ENCODE data around the gene MUC5AC. TPM values are rescaled to one million over a fixed set of nuclear protein-coding genes. Genes with fewer than 3 reads are reported as not detected.
"Not testable (repeated sequence)": the region's sequence is repeated elsewhere in the genome, so short reads cannot be mapped to it uniquely, and the experiment has no call there.

Gene MUC5AC
- total RNA-seq, 2 experiments from 2014 or later: not detected

DNA sequence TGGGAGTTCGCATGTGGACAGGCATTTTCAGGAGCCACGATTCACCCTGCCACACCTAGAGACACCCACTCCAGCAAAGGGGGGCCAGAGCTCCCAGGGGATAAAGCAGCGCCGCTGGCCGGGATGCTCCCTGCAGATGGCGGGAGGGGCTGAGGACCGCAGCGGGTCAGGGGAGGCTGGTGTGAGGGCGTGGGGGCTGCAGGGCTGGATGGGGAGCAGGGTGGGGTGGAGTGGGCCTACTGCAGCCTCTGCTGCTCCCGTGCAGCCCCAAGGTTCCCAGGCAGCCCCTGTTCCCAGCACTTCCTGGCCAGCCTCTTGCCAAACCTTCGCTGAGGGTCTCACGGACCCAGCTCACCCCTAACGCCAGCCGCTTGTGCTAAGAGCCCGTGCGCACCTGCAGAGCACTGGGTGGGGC is 78.2 kb downstream of the MUC5AC start:
- ChIA-PET CTCF (no interaction called here), POLR2A (no interaction called here)
- H3K4me1 Mint-ChIP-seq (ENCODE audit: low read depth): no peaks in the 10 kb centered on the region
- ATAC-seq: no peak
- H3K9me3 Mint-ChIP-seq (ENCODE audit: insufficient read depth): no peaks in the 10 kb centered on the region
- no peaks in the 10 kb centered on the region for H3K27me3 Mint-ChIP-seq (ENCODE audit: low read depth)
- DNase-seq: no peak
- no peaks in the 10 kb centered on the region for H3K36me3 Mint-ChIP-seq (ENCODE audit: low read depth)
- H3K27ac Mint-ChIP-seq: no peak overlapping the region
- H3K4me3 Mint-ChIP-seq: no peak overlapping the region

DNA sequence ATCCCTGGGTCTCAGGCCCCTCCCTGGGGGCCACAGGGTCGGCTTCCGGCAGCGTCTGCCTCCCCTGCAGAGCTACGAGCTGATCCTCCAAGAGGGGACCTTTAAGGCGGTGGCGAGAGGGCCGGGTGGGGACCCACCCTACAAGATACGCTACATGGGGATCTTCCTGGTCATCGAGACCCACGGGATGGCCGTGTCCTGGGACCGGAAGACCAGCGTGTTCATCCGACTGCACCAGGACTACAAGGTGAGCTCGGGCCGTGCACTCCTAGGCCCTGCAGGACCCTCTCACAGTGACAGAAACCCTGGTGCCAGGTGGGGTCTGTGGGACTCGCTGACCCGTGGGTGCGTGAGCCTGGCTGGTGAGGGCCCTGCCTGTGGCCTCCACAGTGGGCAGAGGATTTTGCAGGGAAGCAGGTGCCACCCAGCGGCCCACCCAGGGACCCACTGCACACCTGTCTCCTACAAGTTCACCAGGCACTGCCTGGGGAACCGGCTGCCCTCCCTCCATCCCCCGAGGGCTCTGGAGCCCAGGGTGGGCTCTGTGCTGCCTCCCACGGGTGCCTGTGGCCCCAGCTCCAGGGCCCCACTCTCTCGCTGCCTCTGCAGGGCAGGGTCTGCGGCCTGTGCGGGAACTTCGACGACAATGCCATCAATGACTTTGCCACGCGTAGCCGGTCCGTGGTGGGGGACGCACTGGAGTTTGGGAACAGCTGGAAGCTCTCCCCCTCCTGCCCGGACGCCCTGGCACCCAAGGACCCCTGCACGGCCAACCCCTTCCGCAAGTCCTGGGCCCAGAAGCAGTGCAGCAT is 78.8 kb downstream of the MUC5AC start:
- Mint-ChIP-seq H3K27me3 (ENCODE audit: low read depth) (no peaks in the 10 kb centered on the region), H3K27ac (no peak overlapping the region), H3K4me3 (no peak overlapping the region), H3K4me1 (ENCODE audit: low read depth) (no peaks in the 10 kb centered on the region), H3K36me3 (ENCODE audit: low read depth) (no peaks in the 10 kb centered on the region), H3K9me3 (ENCODE audit: insufficient read depth) (no peaks in the 10 kb centered on the region)
- POLR2A ChIA-PET: no interaction called here
- ATAC-seq (no peak), DNase-seq (no peak)
- CTCF ChIA-PET: no interaction called here

DNA sequence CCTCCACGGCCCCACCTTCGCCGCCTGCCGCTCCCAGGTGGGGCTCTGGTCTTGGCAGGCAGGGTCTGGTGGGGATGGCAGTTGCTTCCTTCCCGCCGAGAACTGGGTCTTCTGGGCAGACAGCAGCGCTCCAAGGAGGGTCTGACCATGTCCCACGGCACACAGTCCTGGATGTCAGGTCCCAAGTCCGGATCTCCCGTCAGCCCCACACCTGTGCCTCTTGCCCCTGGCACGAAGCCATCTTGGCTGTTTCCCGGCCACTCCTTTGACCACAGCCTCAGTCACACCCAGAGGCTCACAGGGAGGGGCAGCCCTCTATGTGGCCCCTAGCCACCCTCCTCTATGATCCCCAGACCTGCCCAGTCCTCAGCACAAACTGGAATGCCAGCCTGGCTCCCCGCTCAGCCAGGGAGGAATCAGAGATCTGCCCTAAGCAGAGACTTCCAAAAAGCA is 79.4 kb downstream of the MUC5AC start:
- peaks cover 4% of the 10 kb centered on the region for H3K9me3 Mint-ChIP-seq (ENCODE audit: insufficient read depth)
- no peaks in the 10 kb centered on the region for H3K27me3 Mint-ChIP-seq (ENCODE audit: low read depth)
- ChIA-PET POLR2A (no interaction called here), CTCF (no interaction called here)
- H3K4me3 Mint-ChIP-seq: no peak overlapping the region
- H3K36me3 Mint-ChIP-seq (ENCODE audit: low read depth): no peaks in the 10 kb centered on the region
- H3K4me1 Mint-ChIP-seq (ENCODE audit: low read depth): no peaks in the 10 kb centered on the region
- ATAC-seq (no peak), DNase-seq (no peak)
- no peak overlapping the region for H3K27ac Mint-ChIP-seq

DNA sequence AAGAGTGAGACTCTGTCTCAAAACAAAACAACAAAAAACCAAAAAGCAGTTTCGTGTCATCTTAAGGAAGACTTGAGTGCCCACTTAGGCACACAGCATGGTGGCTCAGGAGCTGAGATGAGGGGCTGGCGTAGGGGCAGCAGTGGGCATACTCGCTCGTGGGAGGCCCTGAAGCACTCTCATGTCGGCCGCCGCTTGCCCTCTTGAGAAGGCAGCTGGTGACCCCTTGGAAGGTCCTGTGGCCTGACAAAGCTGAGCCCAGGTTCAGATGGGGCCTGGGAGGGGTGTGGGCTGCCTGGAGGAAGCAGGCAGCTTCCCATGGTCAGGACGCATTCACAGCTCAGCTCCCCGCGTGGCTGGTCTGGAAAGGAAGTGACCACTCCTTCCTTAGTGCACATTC is 80.1 kb downstream of the MUC5AC start:
- ChIA-PET CTCF (no interaction called here), POLR2A (no interaction called here)
- Mint-ChIP-seq H3K4me1 (ENCODE audit: low read depth) (no peaks in the 10 kb centered on the region), H3K27ac (no peak overlapping the region), H3K4me3 (no peak overlapping the region), H3K36me3 (ENCODE audit: low read depth) (no peaks in the 10 kb centered on the region), H3K27me3 (ENCODE audit: low read depth) (no peaks in the 10 kb centered on the region), H3K9me3 (ENCODE audit: insufficient read depth) (peaks cover 7% of the 10 kb centered on the region)
- no peak for DNase-seq
- no peak for ATAC-seq

DNA sequence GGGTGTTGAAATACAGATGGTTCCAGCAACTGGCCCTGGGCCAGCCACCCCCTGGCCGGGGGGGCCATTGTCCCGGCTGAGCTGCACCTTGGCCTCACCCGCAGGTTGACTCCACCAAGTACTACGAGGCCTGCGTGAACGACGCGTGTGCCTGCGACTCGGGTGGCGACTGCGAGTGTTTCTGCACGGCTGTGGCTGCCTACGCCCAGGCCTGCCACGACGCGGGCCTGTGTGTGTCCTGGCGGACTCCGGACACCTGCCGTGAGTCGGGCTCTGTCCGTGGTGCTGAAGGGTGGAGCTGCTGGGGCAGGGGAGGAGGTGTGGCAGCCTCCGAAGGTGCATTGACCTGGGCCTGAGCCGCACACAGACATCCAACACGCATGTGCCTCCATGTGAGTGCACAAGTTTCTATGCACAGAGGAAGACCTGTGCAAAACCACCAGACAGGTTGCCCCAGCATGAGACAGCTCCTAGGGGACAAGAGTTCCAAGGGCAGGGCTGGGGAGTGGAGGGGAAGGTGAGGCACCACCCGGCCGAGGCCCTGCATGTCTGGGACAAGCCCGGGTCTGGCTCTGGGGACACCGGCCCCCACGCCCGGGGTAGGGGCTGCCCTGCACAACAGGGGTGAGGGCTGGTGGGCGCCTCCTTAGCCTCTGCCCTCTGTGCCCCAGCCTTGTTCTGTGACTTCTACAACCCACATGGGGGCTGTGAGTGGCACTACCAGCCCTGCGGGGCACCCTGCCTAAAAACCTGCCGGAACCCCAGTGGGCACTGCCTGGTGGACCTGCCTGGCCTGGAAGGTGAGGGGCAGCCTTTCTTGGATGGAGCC is 81.2 kb downstream of the MUC5AC start:
- Mint-ChIP-seq H3K27ac (no peak overlapping the region), H3K4me1 (ENCODE audit: low read depth) (no peaks in the 10 kb centered on the region), H3K27me3 (ENCODE audit: low read depth) (no peaks in the 10 kb centered on the region), H3K4me3 (no peak overlapping the region), H3K36me3 (ENCODE audit: low read depth) (no peaks in the 10 kb centered on the region), H3K9me3 (ENCODE audit: insufficient read depth) (peaks cover 7% of the 10 kb centered on the region)
- POLR2A ChIA-PET: no interaction called here
- no peak for ATAC-seq
- DNase-seq: peak; percentile 28
- CTCF ChIA-PET: no interaction called here

DNA sequence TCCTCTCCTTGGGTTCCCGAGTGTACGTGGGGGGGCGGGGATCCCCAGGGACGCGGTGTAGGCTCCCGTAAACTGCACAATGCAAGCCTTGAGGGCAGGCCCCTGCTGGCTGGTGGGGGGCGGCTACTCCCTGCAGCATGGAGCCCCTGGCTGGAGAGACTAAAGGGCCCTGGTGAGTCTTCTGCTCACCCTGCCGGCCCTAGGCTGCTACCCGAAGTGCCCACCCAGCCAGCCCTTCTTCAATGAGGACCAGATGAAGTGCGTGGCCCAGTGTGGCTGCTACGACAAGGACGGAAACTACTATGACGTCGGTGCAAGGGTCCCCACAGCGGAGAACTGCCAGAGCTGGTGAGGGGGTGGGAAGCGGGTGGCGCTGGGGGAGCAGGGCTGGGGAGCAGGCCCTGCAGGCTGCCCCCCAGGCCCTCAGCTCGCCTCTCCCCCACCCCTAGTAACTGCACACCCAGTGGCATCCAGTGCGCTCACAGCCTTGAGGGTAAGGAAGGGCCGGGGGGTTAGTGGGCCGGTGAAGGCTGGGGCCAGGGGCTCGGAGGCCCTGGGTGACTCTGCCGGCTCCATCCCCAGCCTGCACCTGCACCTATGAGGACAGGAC is 81.9 kb downstream of the MUC5AC start:
- Mint-ChIP-seq H3K27me3 (ENCODE audit: low read depth) (no peaks in the 10 kb centered on the region), H3K27ac (no peak overlapping the region), H3K36me3 (ENCODE audit: low read depth) (no peaks in the 10 kb centered on the region), H3K4me1 (ENCODE audit: low read depth) (no peaks in the 10 kb centered on the region), H3K9me3 (ENCODE audit: insufficient read depth) (peaks cover 7% of the 10 kb centered on the region), H3K4me3 (no peak overlapping the region)
- POLR2A ChIA-PET: no interaction called here
- ATAC-seq (no peak), DNase-seq (no peak)
- CTCF ChIA-PET: no interaction called here

DNA sequence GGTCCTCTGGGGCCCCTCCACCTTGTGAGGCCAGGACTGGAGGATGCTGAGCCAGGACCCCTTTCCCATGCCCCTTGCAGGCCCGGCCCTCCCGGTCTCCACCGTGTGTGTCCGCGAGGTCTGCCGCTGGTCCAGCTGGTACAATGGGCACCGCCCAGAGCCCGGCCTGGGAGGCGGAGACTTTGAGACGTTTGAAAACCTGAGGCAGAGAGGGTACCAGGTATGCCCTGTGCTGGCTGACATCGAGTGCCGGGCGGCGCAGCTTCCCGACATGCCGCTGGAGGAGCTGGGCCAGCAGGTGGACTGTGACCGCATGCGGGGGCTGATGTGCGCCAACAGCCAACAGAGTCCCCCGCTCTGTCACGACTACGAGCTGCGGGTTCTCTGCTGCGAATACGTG is 83.0 kb downstream of the MUC5AC start:
- ChIA-PET CTCF (no interaction called here), POLR2A (no interaction called here)
- Mint-ChIP-seq H3K27me3 (ENCODE audit: low read depth) (no peaks in the 10 kb centered on the region), H3K27ac (no peak overlapping the region), H3K9me3 (ENCODE audit: insufficient read depth) (peaks cover 7% of the 10 kb centered on the region), H3K36me3 (ENCODE audit: low read depth) (no peaks in the 10 kb centered on the region), H3K4me1 (ENCODE audit: low read depth) (no peaks in the 10 kb centered on the region), H3K4me3 (no peak overlapping the region)
- ATAC-seq (no peak), DNase-seq (no peak)

DNA sequence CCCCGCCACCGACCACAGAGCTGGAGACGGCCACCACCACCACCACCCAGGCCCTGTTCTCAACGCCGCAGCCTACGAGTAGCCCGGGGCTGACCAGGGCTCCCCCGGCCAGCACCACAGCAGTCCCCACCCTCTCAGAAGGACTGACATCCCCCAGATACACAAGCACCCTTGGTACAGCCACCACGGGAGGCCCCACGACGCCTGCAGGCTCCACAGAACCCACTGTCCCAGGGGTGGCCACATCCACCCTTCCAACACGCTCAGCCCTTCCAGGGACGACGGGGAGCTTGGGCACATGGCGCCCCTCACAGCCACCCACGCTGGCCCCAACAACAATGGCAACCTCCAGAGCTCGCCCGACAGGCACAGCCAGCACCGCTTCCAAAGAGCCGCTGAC is 84.0 kb downstream of the MUC5AC start:
- no peaks in the 10 kb centered on the region for H3K4me1 Mint-ChIP-seq (ENCODE audit: low read depth)
- H3K27ac Mint-ChIP-seq: no peak overlapping the region
- DNase-seq (no peak), ATAC-seq (no peak)
- no peaks in the 10 kb centered on the region for H3K27me3 Mint-ChIP-seq (ENCODE audit: low read depth)
- CTCF ChIA-PET: no interaction called here
- H3K36me3 Mint-ChIP-seq (ENCODE audit: low read depth): no peaks in the 10 kb centered on the region
- no peak overlapping the region for H3K4me3 Mint-ChIP-seq
- POLR2A ChIA-PET: no interaction called here
- H3K9me3 Mint-ChIP-seq (ENCODE audit: insufficient read depth): peaks cover 7% of the 10 kb centered on the region

DNA sequence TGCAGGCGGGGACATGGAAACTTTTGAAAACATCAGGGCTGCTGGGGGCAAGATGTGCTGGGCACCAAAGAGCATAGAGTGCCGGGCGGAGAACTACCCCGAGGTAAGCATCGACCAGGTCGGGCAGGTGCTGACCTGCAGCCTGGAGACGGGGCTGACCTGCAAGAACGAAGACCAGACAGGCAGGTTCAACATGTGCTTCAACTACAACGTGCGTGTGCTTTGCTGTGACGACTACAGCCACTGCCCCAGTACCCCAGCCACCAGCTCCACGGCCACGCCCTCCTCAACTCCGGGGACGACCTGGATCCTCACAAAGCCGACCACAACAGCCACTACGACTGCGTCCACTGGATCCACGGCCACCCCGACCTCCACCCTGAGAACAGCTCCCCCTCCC is 84.5 kb downstream of the MUC5AC start:
- no peak for ATAC-seq
- H3K27ac Mint-ChIP-seq: no peak overlapping the region
- no peaks in the 10 kb centered on the region for H3K36me3 Mint-ChIP-seq (ENCODE audit: low read depth)
- H3K9me3 Mint-ChIP-seq (ENCODE audit: insufficient read depth): peaks cover 7% of the 10 kb centered on the region
- H3K4me1 Mint-ChIP-seq (ENCODE audit: low read depth): no peaks in the 10 kb centered on the region
- ChIA-PET POLR2A (no interaction called here), CTCF (no interaction called here)
- H3K27me3 Mint-ChIP-seq (ENCODE audit: low read depth): no peaks in the 10 kb centered on the region
- DNase-seq: no peak
- H3K4me3 Mint-ChIP-seq: no peak overlapping the region

DNA sequence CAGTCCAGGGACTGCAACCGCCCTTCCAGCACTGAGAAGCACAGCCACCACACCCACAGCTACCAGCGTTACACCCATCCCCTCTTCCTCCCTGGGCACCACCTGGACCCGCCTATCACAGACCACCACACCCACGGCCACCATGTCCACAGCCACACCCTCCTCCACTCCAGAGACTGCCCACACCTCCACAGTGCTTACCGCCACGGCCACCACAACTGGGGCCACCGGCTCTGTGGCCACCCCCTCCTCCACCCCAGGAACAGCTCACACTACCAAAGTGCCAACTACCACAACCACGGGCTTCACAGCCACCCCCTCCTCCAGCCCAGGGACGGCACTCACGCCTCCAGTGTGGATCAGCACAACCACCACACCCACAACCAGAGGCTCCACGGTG is 85.0 kb downstream of the MUC5AC start:
- H3K36me3 Mint-ChIP-seq (ENCODE audit: low read depth); H3K4me1 Mint-ChIP-seq (ENCODE audit: low read depth); H3K9me3 Mint-ChIP-seq (ENCODE audit: insufficient read depth); ATAC-seq; H3K4me3 Mint-ChIP-seq; POLR2A ChIA-PET; CTCF ChIA-PET; H3K27ac Mint-ChIP-seq; H3K27me3 Mint-ChIP-seq (ENCODE audit: low read depth); DNase-seq: not testable (repeated sequence)

DNA sequence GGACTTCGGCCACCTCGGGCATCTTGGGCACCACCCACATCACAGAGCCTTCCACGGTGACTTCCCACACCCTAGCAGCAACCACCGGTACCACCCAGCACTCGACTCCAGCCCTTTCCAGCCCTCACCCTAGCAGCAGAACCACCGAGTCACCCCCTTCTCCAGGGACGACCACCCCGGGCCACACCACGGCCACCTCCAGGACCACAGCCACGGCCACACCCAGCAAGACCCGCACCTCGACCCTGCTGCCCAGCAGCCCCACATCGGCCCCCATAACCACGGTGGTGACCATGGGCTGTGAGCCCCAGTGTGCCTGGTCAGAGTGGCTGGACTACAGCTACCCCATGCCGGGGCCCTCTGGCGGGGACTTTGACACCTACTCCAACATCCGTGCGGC is 85.8 kb downstream of the MUC5AC start:
- H3K27me3 Mint-ChIP-seq (ENCODE audit: low read depth); DNase-seq; H3K4me1 Mint-ChIP-seq (ENCODE audit: low read depth); CTCF ChIA-PET; ATAC-seq; H3K36me3 Mint-ChIP-seq (ENCODE audit: low read depth); POLR2A ChIA-PET; H3K4me3 Mint-ChIP-seq; H3K9me3 Mint-ChIP-seq (ENCODE audit: insufficient read depth); H3K27ac Mint-ChIP-seq: not testable (repeated sequence)

DNA sequence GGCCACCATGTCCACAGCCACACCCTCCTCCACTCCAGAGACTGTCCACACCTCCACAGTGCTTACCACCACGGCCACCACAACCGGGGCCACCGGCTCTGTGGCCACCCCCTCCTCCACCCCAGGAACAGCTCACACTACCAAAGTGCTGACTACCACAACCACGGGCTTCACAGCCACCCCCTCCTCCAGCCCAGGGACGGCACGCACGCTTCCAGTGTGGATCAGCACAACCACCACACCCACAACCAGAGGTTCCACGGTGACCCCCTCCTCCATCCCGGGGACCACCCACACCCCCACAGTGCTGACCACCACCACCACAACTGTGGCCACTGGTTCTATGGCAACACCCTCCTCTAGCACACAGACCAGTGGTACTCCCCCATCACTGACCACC is 86.8 kb downstream of the MUC5AC start:
- ATAC-seq; DNase-seq; H3K27ac Mint-ChIP-seq; H3K4me1 Mint-ChIP-seq (ENCODE audit: low read depth); CTCF ChIA-PET; H3K9me3 Mint-ChIP-seq (ENCODE audit: insufficient read depth); POLR2A ChIA-PET; H3K4me3 Mint-ChIP-seq; H3K27me3 Mint-ChIP-seq (ENCODE audit: low read depth); H3K36me3 Mint-ChIP-seq (ENCODE audit: low read depth): not testable (repeated sequence)

Data from activated CD8-positive, alpha-beta T cell treated with anti-CD3 and anti-CD28 coated beads, Interleukin-2, amount 10 ng/mL, durations not matched to agents 7 days and 5 days (primary cell).